C4-2B (cell line): ENCODE data around the gene PPP1R3C.

Source experiments
- ZFX ChIP-seq: fragments of 450-650 bp; IDR thresholded peaks from 2 replicates; pipeline ENCODE4 v1.6.1; 2017
- TF ChIP-seq, protein P1 (sequence below): fragments of 450-650 bp; conservative IDR thresholded peaks from 2 replicates; pipeline ENCODE4 v1.5.1; 2017; ENCODE audit warnings: mild to moderate bottlenecking

DNA sequence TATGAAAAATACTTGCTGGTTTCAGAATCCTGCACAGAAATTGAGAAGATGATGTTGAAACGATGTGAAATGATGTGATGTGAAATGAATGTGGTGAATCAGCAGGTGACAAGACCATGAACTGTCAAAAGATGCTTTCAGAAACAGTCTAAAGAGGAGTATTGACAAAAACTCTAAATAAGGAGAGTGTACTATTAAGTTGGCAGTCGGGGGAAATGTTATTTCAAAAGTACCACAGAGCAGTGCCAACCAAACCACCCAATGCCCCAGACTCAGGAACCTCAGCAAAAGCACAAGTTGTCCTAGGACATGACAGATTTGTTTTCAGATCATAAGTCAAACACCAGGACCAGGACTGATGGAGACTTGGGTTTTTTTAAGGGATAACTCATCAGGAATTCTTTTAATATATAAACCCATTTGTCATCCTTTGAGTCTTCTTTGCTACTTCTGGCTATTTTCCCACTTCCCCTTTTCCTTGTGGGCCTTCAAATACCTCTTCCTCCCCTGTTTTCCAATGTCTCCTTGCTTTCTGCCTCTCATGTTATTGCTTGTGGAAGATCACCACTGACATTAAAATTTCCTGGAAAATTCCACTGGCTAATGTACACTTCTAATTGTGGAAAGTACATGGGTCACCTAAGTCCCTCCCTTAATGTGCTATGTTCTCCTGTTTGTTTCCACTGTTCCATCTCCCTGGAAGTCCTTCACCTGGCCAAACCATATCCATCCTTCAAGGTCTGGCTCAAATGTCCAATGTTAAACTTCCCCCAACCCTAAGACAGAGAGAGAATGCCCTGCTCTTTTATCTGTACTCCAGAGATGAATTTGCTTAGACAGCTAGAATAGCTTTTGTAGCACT, 10.2 kb upstream of the PPP1R3C start:
- TF ChIP-seq, protein P1, sequence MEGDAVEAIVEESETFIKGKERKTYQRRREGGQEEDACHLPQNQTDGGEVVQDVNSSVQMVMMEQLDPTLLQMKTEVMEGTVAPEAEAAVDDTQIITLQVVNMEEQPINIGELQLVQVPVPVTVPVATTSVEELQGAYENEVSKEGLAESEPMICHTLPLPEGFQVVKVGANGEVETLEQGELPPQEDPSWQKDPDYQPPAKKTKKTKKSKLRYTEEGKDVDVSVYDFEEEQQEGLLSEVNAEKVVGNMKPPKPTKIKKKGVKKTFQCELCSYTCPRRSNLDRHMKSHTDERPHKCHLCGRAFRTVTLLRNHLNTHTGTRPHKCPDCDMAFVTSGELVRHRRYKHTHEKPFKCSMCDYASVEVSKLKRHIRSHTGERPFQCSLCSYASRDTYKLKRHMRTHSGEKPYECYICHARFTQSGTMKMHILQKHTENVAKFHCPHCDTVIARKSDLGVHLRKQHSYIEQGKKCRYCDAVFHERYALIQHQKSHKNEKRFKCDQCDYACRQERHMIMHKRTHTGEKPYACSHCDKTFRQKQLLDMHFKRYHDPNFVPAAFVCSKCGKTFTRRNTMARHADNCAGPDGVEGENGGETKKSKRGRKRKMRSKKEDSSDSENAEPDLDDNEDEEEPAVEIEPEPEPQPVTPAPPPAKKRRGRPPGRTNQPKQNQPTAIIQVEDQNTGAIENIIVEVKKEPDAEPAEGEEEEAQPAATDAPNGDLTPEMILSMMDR: no peak
- no peak for TF ChIP-seq ZFX
